WTC11 (cell line): ENCODE results near the gene RPUSD3.
A peak's percentile ranks its signal among the peaks of the same experiment; 100 is the strongest.

Experiments
- ATF1 ChIP-seq: sonication (generic); formaldehyde crosslinking; IDR thresholded peaks from 2 replicates; pipeline ENCODE4 v1.8.1; 2023; ENCODE audit warnings: mild to moderate bottlenecking, moderate library complexity, missing genetic modification reagents
- CREB1 ChIP-seq: sonication (generic); formaldehyde crosslinking; IDR thresholded peaks from 2 replicates; pipeline ENCODE4 v1.8.0; 2023; ENCODE audit warnings: mild to moderate bottlenecking, missing genetic modification reagents
- CTCF ChIP-seq: fragments of 200-600 bp; IDR thresholded peaks from 2 replicates; pipeline ENCODE4 v1.8.0; 2022; ENCODE audit warnings: antibody characterized with exemption
- FOXJ3 ChIP-seq: sonication (generic); formaldehyde crosslinking; IDR thresholded peaks from 2 replicates; pipeline ENCODE4 v1.9.0; 2021; ENCODE audit warnings: missing genetic modification reagents, mild to moderate bottlenecking, borderline replicate concordance
- JUN ChIP-seq: sonication (generic); formaldehyde crosslinking; IDR thresholded peaks from 2 replicates; pipeline ENCODE4 v1.8.0; 2023; ENCODE audit warnings: mild to moderate bottlenecking, missing genetic modification reagents
- MAX ChIP-seq: sonication (generic); formaldehyde crosslinking; IDR thresholded peaks from 2 replicates; pipeline ENCODE4 v1.8.0; 2022; ENCODE audit warnings: mild to moderate bottlenecking, missing genetic modification reagents
- TCF7 ChIP-seq: sonication (generic); formaldehyde crosslinking; IDR thresholded peaks from 2 replicates; pipeline ENCODE4 v1.8.0; 2022; ENCODE audit warnings: mild to moderate bottlenecking, low read depth, missing genetic modification reagents, moderate library complexity
- TEAD1 ChIP-seq: sonication (generic); formaldehyde crosslinking; IDR thresholded peaks from 2 replicates; pipeline ENCODE4 v1.8.0; 2022; ENCODE audit warnings: mild to moderate bottlenecking, missing genetic modification reagents
- USF2 ChIP-seq: sonication (generic); formaldehyde crosslinking; IDR thresholded peaks from 2 replicates; pipeline ENCODE4 v1.8.1; 2023; ENCODE audit warnings: mild to moderate bottlenecking, missing genetic modification reagents, moderate library complexity
- ZBTB43 ChIP-seq: sonication (generic); formaldehyde crosslinking; IDR thresholded peaks from 2 replicates; pipeline ENCODE4 v1.8.1; 2023; ENCODE audit warnings: mild to moderate bottlenecking, missing genetic modification reagents
- ZMAT4 ChIP-seq: fragments of 250-450 bp; sonication (Bioruptor Pico); IDR thresholded peaks from 2 replicates; pipeline ENCODE4 v1.9.0; 2021; ENCODE audit warnings: mild to moderate bottlenecking
- ZNF121 ChIP-seq: sonication (generic); formaldehyde crosslinking; IDR thresholded peaks from 2 replicates; pipeline ENCODE4 v1.8.0; 2023; ENCODE audit warnings: missing genetic modification reagents
- ZNF232 ChIP-seq: sonication (generic); formaldehyde crosslinking; IDR thresholded peaks from 2 replicates; pipeline ENCODE4 v1.8.0; 2022; ENCODE audit warnings: mild to moderate bottlenecking, missing genetic modification reagents
- ZNF532 ChIP-seq: fragments of 250-450 bp; sonication (Bioruptor Pico); IDR thresholded peaks from 2 replicates; pipeline ENCODE4 v1.9.0; 2021; ENCODE audit warnings: mild to moderate bottlenecking, borderline replicate concordance

GRCh38 chr3:9820946-9821345 is 22.9 kb downstream of the RPUSD3 start:
- peak; percentile 24; the same call in 1 of the 2 replicates for TF ChIP-seq CTCF
- no peak for TF ChIP-seq TCF7 (CRISPR knock-in tag)
- no peak for TF ChIP-seq USF2 (CRISPR knock-in tag)
- TF ChIP-seq ZMAT4 (CRISPR knock-in tag) = no peak
- no peak for TF ChIP-seq ZBTB43 (CRISPR knock-in tag)
- TF ChIP-seq MAX (CRISPR knock-in tag) = no peak
- no peak for TF ChIP-seq FOXJ3 (CRISPR knock-in tag)
- TF ChIP-seq ZNF121 = no peak
- no peak for TF ChIP-seq ZNF532 (CRISPR knock-in tag)
- TF ChIP-seq ATF1 = no peak
- TF ChIP-seq CREB1 = no peak
- TF ChIP-seq JUN (CRISPR knock-in tag) = no peak
- TF ChIP-seq TEAD1 = no peak
- TF ChIP-seq ZNF232 (CRISPR knock-in tag) = no peak
